ENCODE data around the gene GSTA1. TPM values are rescaled to one million over a fixed set of nuclear protein-coding genes. Genes with fewer than 3 reads are reported as not detected.
"Not testable (repeated sequence)": the region's sequence is repeated elsewhere in the genome, so short reads cannot be mapped to it uniquely, and the experiment has no call there.

The GSTA1 gene
- total RNA-seq (100 to 1,000 TPM; 307 to 349 TPM), polyA plus RNA-seq (ENCODE audit: insufficient read depth, low read depth, low replicate concordance) (577 TPM)
- long read RNA-seq, donor 1, transcript GSTA1-201 (7 exons, 1,019 nt), result major isoform, 1,023 of 1,682 reads
- long read RNA-seq, donor 1, partial matches to known transcripts, result 525 of 1,682 reads
- long read RNA-seq, donor 1, other reads (novel, unspliced or antisense), result 132 of 1,682 reads
- long read RNA-seq, donor 2, transcript GSTA1-201 (7 exons, 1,019 nt), result major isoform, 737 of 1,099 reads
- long read RNA-seq, donor 2, partial matches to known transcripts, result 357 of 1,099 reads
- long read RNA-seq, donor 2, other reads (novel, unspliced or antisense), result 0 of 1,099 reads

DNA sequence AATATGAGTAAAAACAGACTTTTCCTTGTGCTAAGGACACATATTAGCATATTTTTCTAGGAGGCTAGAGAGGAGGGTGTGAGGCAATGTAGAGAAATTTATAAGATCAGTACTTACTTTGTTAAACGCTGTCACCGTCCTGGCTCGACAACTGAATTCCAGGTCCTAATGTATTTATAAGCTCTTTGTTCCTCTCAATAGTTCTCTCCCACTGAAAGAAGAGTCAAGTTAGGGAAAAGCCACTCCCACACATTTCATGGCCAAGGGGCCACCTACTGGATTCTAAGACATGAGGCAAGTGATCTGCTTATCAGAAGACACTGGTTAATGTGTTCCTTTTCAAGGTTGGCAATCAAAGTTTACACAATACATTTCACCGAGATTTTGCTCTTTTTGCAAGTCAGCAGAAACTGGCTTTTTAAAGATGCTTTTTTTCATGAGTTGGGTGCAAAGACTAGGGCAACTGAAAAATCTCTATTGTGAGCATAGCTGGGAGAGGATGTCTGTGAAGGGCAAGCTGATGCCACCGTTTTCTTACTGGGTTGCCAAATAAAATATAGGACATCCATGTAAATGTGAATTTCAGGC is at the start of gene GSTA1:
Gene GSTA1 (minus strand): TSS at position 149 of the 588 bp plus-strand sequence. CDS start 4,549 bp downstream, outside the sequence.
- intact Hi-C loops (cut with DNase I; ENCODE audit: low total_unique reads), result loop anchor here (10.0 kb wide), 1 partner anchor 549 kb away; no protein-coding TSS in a partner anchor
- 33 to 46% methylated on average over 5 of the region's 5 CpGs for WGBS, 2 donors

DNA sequence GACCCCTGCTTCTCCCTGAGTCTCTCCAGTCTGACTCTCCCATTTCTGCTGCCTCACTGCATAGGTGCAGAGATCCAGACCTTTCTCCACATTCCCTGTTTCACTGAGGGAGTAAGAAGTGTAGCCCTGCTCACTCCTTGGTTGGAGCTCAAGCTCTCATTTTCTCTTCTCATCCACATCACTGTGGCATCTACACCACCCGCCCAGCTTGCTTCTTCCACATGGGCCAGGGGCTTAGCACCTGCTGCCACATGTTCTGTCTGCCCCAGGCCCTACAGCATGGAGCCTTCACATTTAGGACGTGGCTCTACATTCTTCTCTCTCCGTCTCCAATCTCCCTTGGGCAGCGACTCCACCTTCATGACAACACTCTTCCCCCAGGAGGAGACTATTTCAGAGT is 45.5 kb upstream of the GSTA1 start:
- H3K4me3 ChIP-seq, result no peak overlapping the region
- H3K27me3 ChIP-seq, result no peaks in the 10 kb centered on the region
- no peak for DNase-seq
- H3K4me1 ChIP-seq, result peaks cover 5% of the 10 kb centered on the region
- TF ChIP-seq, protein P1, sequence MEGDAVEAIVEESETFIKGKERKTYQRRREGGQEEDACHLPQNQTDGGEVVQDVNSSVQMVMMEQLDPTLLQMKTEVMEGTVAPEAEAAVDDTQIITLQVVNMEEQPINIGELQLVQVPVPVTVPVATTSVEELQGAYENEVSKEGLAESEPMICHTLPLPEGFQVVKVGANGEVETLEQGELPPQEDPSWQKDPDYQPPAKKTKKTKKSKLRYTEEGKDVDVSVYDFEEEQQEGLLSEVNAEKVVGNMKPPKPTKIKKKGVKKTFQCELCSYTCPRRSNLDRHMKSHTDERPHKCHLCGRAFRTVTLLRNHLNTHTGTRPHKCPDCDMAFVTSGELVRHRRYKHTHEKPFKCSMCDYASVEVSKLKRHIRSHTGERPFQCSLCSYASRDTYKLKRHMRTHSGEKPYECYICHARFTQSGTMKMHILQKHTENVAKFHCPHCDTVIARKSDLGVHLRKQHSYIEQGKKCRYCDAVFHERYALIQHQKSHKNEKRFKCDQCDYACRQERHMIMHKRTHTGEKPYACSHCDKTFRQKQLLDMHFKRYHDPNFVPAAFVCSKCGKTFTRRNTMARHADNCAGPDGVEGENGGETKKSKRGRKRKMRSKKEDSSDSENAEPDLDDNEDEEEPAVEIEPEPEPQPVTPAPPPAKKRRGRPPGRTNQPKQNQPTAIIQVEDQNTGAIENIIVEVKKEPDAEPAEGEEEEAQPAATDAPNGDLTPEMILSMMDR (IDR thresholded peaks at IDR 0.05), result no peak
- TF ChIP-seq POLR2A (IDR thresholded peaks at IDR 0.05), result no peak
- WGBS, 2 donors, result 86 to 88% methylated on average over 4 of the region's 4 CpGs
- H3K36me3 ChIP-seq (ENCODE audit: low read depth, missing control alignments), result no peaks in the 10 kb centered on the region
- no peaks in the 10 kb centered on the region for H3K9me3 ChIP-seq
- H3K27ac ChIP-seq, result no peak overlapping the region
- intact Hi-C loops (cut with DNase I; ENCODE audit: low total_unique reads), result no loop called here

More for the DNA sequence above, at the start of gene GSTA1:
- not testable (repeated sequence) for H3K9me3 ChIP-seq; H3K4me1 ChIP-seq; H3K27me3 ChIP-seq; H3K36me3 ChIP-seq (ENCODE audit: low read depth, missing control alignments)
- Histone ChIP-seq H3K4me3 (peak within 1 kb of the TSS; percentile 31 to 58), H3K27ac (peak within 1 kb of the TSS; percentile 24 to 63)
- peak; percentile 79 for DNase-seq

DNA sequence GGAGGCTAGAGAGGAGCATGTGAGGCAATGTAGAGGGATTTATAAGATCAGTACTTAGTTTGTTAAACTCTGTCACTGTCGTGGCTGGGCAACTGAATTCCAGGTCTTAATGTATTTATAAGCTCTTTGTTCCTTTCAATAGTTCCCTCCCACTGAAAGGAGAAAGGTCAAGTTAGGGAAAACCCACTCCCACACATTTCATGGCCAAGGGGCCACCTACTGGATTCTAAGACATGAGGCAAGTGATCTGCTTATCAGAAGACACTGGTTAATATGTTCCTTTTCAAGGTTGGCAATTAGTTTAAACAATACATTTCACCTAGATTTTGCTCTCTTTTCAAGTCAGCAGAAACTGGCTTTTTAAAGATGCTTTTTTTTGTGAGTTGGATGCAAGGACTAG is 42.4 kb upstream of the GSTA1 start:
- Histone ChIP-seq H3K27ac (no peak overlapping the region), H3K27me3 (no peaks in the 10 kb centered on the region), H3K9me3 (no peaks in the 10 kb centered on the region), H3K4me3 (no peak overlapping the region), H3K36me3 (ENCODE audit: low read depth, missing control alignments) (no peaks in the 10 kb centered on the region), H3K4me1 (peaks cover 5% of the 10 kb centered on the region)
- intact Hi-C loops (cut with DNase I; ENCODE audit: low total_unique reads), result no loop called here
- no peak for DNase-seq
- TF ChIP-seq POLR2A (IDR thresholded peaks at IDR 0.05), result no peak
- TF ChIP-seq, protein P1 (IDR thresholded peaks at IDR 0.05), result no peak
- 36 to 41% methylated on average over 1 of the region's 1 CpG for WGBS, 2 donors

DNA sequence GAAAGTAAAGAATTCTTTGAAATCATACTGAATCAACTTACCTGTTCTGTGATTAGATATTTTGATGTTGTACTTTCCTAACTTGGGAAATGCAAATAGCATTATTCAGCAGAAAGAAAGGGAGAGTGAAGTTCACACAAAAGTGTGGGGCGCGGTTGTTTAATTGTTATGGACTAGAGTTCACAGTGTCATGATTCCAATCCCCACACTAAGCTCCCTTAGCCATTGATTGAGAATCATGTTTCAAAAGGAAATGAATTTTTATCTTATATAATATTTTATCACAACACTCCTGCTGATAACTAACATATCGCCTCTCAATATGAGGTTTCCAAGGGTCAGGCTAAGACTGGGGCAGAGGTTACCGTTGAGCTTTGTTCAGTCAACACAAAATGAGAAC is 40.0 kb upstream of the GSTA1 start:
- Histone ChIP-seq H3K4me1 (peaks cover 5% of the 10 kb centered on the region), H3K27ac (no peak overlapping the region), H3K4me3 (no peak overlapping the region), H3K36me3 (ENCODE audit: low read depth, missing control alignments) (no peaks in the 10 kb centered on the region), H3K9me3 (no peaks in the 10 kb centered on the region), H3K27me3 (no peaks in the 10 kb centered on the region)
- DNase-seq, result no peak
- intact Hi-C loops (cut with DNase I; ENCODE audit: low total_unique reads), result no loop called here
- TF ChIP-seq POLR2A (IDR thresholded peaks at IDR 0.05), result no peak
- TF ChIP-seq, protein P1 (IDR thresholded peaks at IDR 0.05), result no peak
- WGBS, 2 donors, result 89 to 92% methylated on average over 4 of the region's 4 CpGs

- Histone ChIP-seq H3K27me3 (no peaks in the 10 kb centered on the region), H3K4me1 (peaks cover 1% of the 10 kb centered on the region), H3K9me3 (no peaks in the 10 kb centered on the region), H3K4me3 (no peak within 1 kb of the TSS), H3K27ac (no peak within 1 kb of the TSS), H3K36me3 (ENCODE audit: low read depth, missing control alignments) (no peaks in the 10 kb centered on the region)
- DNase-seq, result no peak
- WGBS, 2 donors, result 84 to 85% methylated on average over 5 of the region's 5 CpGs
- TF ChIP-seq, protein P1 (IDR thresholded peaks at IDR 0.05), result no peak
- no peak for TF ChIP-seq POLR2A (IDR thresholded peaks at IDR 0.05)
- intact Hi-C loops (cut with DNase I; ENCODE audit: low total_unique reads), result no loop called here
Measured at GRCh38 chr6:52840763-52841585, 37.4 kb upstream of the GSTA1 start, which contains the start of gene GSTA5. GSTA5 (minus strand) TSS chr6:52840813.

Measured in testis (tissue), 5 donors.